Retinal pigment epithelial cell (primary cell): Measurements from ENCODE around the gene ZNF654.

Experiments used
- DNase-seq: peaks from one replicate; pipeline ENCODE4 v3.0.0-alpha.2; 2010; ENCODE audit warnings: low read depth
- H3K4me3 ChIP-seq: 2 replicates; pipeline ENCODE4 v1.5.1; 2011; ENCODE audit warnings: mild to moderate bottlenecking, low read length, control low read depth, moderate library complexity
- TF ChIP-seq, protein P1 (sequence below): conservative IDR thresholded peaks from 2 replicates; pipeline ENCODE4 v1.5.1; 2011; ENCODE audit warnings: low read depth, low read length, control low read depth, inconsistent platforms

ZNF654 gene

DNA sequence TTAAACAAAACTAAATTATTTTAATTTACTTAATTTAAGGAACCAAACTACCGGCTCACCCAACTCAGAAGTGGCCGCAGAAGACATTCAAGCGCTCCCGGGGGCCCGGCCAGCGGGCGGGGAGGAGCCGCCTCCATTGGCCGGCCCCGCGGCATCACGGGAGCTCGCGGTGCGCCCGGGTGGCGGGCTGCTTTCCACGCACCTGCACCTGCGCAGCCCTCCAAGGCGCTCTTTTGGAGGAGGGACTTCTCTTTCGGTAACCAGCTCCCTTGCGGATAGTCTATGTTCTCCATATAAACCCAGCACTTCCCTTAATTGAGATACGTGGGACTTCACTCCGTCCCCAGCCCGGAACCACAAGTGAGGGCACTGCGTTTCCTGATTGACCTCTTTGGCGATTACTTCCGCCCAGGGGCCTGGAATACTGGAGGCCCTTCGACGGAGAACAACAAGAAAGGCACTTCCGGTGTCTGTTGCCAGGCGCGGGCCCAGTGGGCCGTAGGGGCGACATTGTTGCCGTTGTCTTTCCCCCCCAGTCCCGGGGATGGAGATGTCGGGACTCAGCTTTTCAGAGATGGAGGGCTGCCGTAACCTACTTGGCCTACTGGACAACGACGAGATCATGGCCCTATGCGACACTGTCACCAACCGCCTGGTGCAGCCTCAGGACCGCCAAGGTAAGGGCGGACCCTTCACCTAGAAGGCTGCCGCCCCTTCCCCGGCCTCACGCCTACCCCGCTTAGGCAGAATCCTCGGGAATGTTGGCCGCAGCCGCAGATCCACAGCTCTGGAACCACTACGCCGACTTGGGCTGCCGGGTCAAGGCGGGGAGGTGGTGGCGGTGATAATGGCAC is 90.7 kb downstream of the ZNF654 start, which contains the start of gene C3orf38:
Gene C3orf38 (plus strand): TSS at position 451 of the 854 bp plus-strand sequence. CDS start 94 bp downstream, at position 545.
- TF ChIP-seq, protein P1, sequence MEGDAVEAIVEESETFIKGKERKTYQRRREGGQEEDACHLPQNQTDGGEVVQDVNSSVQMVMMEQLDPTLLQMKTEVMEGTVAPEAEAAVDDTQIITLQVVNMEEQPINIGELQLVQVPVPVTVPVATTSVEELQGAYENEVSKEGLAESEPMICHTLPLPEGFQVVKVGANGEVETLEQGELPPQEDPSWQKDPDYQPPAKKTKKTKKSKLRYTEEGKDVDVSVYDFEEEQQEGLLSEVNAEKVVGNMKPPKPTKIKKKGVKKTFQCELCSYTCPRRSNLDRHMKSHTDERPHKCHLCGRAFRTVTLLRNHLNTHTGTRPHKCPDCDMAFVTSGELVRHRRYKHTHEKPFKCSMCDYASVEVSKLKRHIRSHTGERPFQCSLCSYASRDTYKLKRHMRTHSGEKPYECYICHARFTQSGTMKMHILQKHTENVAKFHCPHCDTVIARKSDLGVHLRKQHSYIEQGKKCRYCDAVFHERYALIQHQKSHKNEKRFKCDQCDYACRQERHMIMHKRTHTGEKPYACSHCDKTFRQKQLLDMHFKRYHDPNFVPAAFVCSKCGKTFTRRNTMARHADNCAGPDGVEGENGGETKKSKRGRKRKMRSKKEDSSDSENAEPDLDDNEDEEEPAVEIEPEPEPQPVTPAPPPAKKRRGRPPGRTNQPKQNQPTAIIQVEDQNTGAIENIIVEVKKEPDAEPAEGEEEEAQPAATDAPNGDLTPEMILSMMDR = no peak
- DNase-seq = peak; percentile 74
- peak within 1 kb of the TSS; percentile 96 for H3K4me3 ChIP-seq

DNA sequence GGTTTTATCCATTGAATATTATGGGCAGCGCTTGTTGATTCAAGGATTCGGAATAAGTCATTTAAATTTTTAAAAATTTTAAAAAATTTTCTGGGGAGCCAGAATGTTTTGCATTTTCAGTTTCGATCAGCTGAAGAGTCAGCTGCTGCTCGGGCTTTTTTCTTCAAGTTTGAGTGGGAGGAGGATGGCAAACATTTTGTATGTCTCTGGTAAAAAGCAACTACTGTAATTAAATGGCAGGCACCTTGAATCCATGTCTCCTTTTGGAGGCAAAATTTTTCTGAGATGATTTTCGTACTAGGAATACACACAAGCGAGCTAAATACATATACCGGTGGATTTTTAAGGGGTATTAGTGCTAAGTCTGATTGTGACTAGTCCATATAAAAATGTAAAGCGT is 91.3 kb downstream of the ZNF654 start:
- no peak for DNase-seq
- TF ChIP-seq, protein P1 = no peak

DNA sequence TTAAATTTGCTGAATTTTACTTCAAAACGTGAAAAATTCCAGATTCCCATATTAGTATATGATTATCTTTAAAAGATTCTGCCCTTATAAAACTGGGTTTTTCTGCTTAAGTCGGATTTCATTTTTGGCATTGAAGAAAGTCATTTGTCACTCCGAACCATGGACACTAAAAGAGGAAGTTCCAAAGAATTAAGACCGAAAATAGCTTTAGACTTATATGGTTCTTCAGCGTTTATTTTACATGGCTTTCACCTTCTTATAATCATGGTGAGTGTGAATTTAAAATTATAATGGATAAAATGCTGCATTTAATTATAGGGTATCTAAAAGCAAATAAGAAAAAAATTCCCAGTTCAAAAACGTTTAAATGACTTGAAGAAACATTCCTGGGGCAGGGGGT is 91.8 kb downstream of the ZNF654 start:
- DNase-seq = no peak
- H3K4me3 ChIP-seq = peak overlapping the region; percentile 96
- TF ChIP-seq, protein P1 = no peak

More for the DNA sequence above, 91.3 kb downstream of the ZNF654 start:
- H3K4me3 ChIP-seq = peak overlapping the region; percentile 96

DNA sequence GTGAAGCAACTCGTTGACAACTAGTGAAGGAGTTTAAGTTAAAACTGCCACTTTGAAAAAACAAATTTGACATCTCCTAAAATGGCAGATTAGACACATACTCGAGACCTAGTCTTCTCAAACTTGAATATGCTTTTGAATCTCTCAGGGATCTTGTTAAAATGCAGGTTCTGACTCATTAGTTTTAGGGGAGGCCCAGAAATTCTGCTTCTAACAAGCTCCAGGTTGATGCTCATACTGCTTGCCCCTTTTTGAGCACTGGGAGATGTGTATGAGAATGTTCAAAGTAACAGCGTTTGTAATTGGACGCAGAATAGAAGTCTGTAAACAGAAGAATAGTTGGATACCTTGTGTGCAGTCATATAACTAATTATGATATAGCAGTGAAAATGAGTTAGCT is 92.3 kb downstream of the ZNF654 start:
- DNase-seq = no peak
- TF ChIP-seq, protein P1 = no peak
- H3K4me3 ChIP-seq = peak overlapping the region; percentile 96

DNA sequence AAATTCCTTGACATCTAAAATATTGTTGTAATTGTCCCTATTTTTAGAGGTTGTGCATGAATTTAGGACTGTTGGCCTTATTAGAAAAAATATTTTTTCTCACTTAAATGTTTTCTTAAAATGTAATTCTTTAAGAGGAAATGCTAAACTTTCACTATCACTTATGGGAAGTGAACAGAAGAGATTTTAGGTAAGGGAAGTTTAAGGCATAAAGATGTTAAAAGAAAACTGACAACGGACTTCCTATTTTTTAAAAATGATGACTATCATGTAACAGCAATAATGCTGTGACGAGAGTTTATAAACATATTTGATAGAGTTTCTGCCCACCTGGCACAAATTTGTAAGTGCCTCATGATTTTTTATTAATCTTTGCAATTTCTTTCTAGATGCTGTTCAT is 93.8 kb downstream of the ZNF654 start:
- H3K4me3 ChIP-seq = no peak overlapping the region
- TF ChIP-seq, protein P1 = no peak
- DNase-seq = no peak

DNA sequence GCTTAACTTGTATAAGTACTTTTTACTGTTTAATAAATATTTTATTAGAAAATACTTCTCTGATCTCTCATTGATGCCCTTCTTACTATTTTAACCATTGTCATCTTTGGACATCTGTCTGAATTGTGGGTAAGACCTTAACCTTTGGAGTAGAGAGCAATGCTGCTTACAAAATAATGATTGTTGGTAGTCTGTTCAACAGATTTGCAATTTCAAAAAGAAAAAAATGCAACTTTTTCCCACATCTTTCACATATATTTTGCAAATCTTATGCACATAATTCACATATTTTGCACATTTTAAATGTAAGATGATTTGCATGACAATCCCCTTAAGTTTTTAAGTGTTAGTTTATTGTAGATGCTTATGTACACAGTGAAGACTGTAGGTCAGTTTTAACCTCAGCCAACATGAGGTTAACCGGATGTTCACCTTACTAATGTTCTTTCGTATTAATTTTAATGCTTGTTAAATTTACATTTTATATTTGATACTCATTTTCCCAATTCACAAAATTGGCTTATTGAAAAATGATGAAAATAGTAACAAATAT is 107.4 kb downstream of the ZNF654 start:
- no peak for DNase-seq
- no peak overlapping the region for H3K4me3 ChIP-seq
- TF ChIP-seq, protein P1 = no peak

DNA sequence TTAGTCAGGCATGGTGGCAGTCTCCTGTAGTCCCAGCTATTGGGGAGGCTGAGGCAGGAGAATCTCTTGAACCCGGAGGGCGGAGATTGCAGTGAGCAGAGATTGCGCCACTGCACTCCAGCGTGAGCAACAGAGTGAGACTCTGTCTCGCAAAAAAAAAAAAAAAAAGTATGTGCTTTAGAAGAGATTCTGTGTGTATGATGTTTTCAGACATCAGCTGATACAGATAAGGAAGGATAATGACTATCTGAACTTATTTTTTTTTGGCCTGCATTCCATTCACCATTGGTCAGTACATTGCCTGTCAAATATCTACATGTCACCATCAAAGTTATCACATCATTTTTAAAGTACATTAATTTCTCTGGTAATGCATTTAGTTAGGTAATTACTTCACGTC is 108.1 kb downstream of the ZNF654 start:
- TF ChIP-seq, protein P1 = no peak
- no peak for DNase-seq
- no peak overlapping the region for H3K4me3 ChIP-seq
